ENCODE results near the gene UTP18. TPM values are rescaled to one million over a fixed set of nuclear protein-coding genes. Genes with fewer than 3 reads are reported as not detected.

Gene UTP18
- total and polyA plus RNA-seq, 2 donors (not counting 1 experiment from before 2014, with no cell fraction given): 13.2 to 34.2 TPM

GRCh38 chr17:51245535-51245934, 14.8 kb upstream of the UTP18 start:
- Histone ChIP-seq H3K79me2 (ENCODE audit: control insufficient read depth, insufficient read depth, low read length) (peaks cover 41% of the 10 kb centered on the region), H3K36me3 (replicated peaks in 1 of 2; ENCODE audit: control extremely low read depth in 1 of 2, control insufficient read depth in 1 of 2, extremely low read depth in 1 of 2, insufficient read depth in 2 of 2, low read length in 1 of 2) (peaks cover 0 to 2% of the 10 kb centered on the region in 2 experiments), H2AFZ (ENCODE audit: insufficient read depth, low read depth, low read length, poor library complexity, severe bottlenecking) (no peak overlapping the region), H3K9me3 (ENCODE audit: control extremely low read depth in 1 of 3, control insufficient read depth in 2 of 3, insufficient read depth in 1 of 3, low read length in 2 of 3) (no peaks in the 10 kb centered on the region), H4K20me1 (ENCODE audit: control insufficient read depth, insufficient read depth, low read length, poor library complexity, severe bottlenecking) (peaks cover 25% of the 10 kb centered on the region), H3K4me2 (replicated peaks; ENCODE audit: low read depth, low read length, poor library complexity, severe bottlenecking) (no peak overlapping the region), H3K9ac (ENCODE audit: low read length) (no peak overlapping the region), H3K27me3 (replicated peaks in 1 of 4; ENCODE audit: control extremely low read depth in 1 of 4, control insufficient read depth in 3 of 4, insufficient read depth in 4 of 4, low read length in 3 of 4) (no peaks in the 10 kb centered on the region), H3K27ac (ENCODE audit: low read length in 2 of 2) (no peak overlapping the region), H3K4me1 (ENCODE audit: control insufficient read depth in 2 of 2, insufficient read depth in 2 of 2, low read length in 2 of 2) (no peaks in the 10 kb centered on the region), H3K4me3 (ENCODE audit: control extremely low read depth in 1 of 5, extremely low read depth in 1 of 5, insufficient read depth in 1 of 5, low read depth in 2 of 5, low read length in 4 of 5) (no peak overlapping the region)
- intact Hi-C loops (cut with micrococcal nuclease): no loop called here
- POLR2A ChIA-PET: interaction anchor here (0.6 kb wide), 1 partner anchor 10 kb away, joined by 4 read pairs; no protein-coding TSS in a partner anchor
- DNase-seq: no peak
- CTCF ChIA-PET: no interaction called here
- Mint-ChIP-seq H3K27ac (no peak overlapping the region), H3K27me3 (no peaks in the 10 kb centered on the region), H3K9me3 (ENCODE audit: insufficient read depth) (no peaks in the 10 kb centered on the region), H3K4me3 (no peak overlapping the region), H3K4me1 (no peaks in the 10 kb centered on the region)
- TF ChIP-seq EZH2 (IDR thresholded peaks at IDR 0.05; ENCODE audit: borderline replicate concordance, insufficient read depth, low read depth, low read length, poor library complexity, severe bottlenecking): no peak
- no peak for TF ChIP-seq CTCF (IDR thresholded peaks at IDR 0.05)
- no peak for ATAC-seq (ENCODE audit: low read depth)
- no CpG with 5 or more reads among the region's 1 CpG for WGBS (ENCODE audit: insufficient coverage)

GRCh38 chr17:51250314-51250840, 10.0 kb upstream of the UTP18 start:
- no peak for ATAC-seq (ENCODE audit: low read depth)
- no peak overlapping the region for H3K4me3 Mint-ChIP-seq
- TF ChIP-seq EZH2 (IDR thresholded peaks at IDR 0.05; ENCODE audit: borderline replicate concordance, insufficient read depth, low read depth, low read length, poor library complexity, severe bottlenecking) (no peak), CTCF (IDR thresholded peaks at IDR 0.05) (no peak)
- ChIA-PET POLR2A (no interaction called here), CTCF (no interaction called here)
- H3K27me3 Mint-ChIP-seq: no peaks in the 10 kb centered on the region
- Histone ChIP-seq H3K36me3 (replicated peaks in 1 of 2; ENCODE audit: control extremely low read depth in 1 of 2, control insufficient read depth in 1 of 2, extremely low read depth in 1 of 2, insufficient read depth in 2 of 2, low read length in 1 of 2) (peaks cover 2 to 13% of the 10 kb centered on the region in 2 experiments), H3K4me2 (replicated peaks; ENCODE audit: low read depth, low read length, poor library complexity, severe bottlenecking) (no peak overlapping the region), H3K27me3 (replicated peaks in 1 of 4; ENCODE audit: control extremely low read depth in 1 of 4, control insufficient read depth in 3 of 4, insufficient read depth in 4 of 4, low read length in 3 of 4) (no peaks in the 10 kb centered on the region), H3K4me3 (ENCODE audit: control extremely low read depth in 1 of 5, extremely low read depth in 1 of 5, insufficient read depth in 1 of 5, low read depth in 2 of 5, low read length in 4 of 5) (no peak overlapping the region), H3K9ac (ENCODE audit: low read length) (no peak overlapping the region), H3K27ac (ENCODE audit: low read length in 2 of 2) (no peak overlapping the region), H3K4me1 (ENCODE audit: control insufficient read depth in 2 of 2, insufficient read depth in 2 of 2, low read length in 2 of 2) (no peaks in the 10 kb centered on the region), H2AFZ (ENCODE audit: insufficient read depth, low read depth, low read length, poor library complexity, severe bottlenecking) (no peak overlapping the region), H4K20me1 (ENCODE audit: control insufficient read depth, insufficient read depth, low read length, poor library complexity, severe bottlenecking) (peaks cover 41% of the 10 kb centered on the region), H3K79me2 (ENCODE audit: control insufficient read depth, insufficient read depth, low read length) (peaks cover 76% of the 10 kb centered on the region), H3K9me3 (ENCODE audit: control extremely low read depth in 1 of 3, control insufficient read depth in 2 of 3, insufficient read depth in 1 of 3, low read length in 2 of 3) (no peaks in the 10 kb centered on the region)
- no peaks in the 10 kb centered on the region for H3K9me3 Mint-ChIP-seq (ENCODE audit: insufficient read depth)
- intact Hi-C loops (cut with micrococcal nuclease): no loop called here
- peaks cover 11% of the 10 kb centered on the region for H3K4me1 Mint-ChIP-seq
- no peak for DNase-seq
- no peak overlapping the region for H3K27ac Mint-ChIP-seq
- WGBS (ENCODE audit: insufficient coverage): 100% methylated on average over 2 of the region's 3 CpGs
